Measurements from ENCODE around the gene TBC1D30.

Gene TBC1D30

GRCh38 chr12:64892561-64892960 is 68.1 kb downstream of the TBC1D30 start:
- no peaks in the 10 kb centered on the region for H3K36me3 ChIP-seq (ENCODE audit: insufficient read depth, low read length)
- H3K9me3 ChIP-seq (ENCODE audit: low read length): no peaks in the 10 kb centered on the region
- H3K4me3 ChIP-seq (ENCODE audit: low read depth in 1 of 2, low read length in 2 of 2): no peak overlapping the region
- H3K27me3 ChIP-seq (ENCODE audit: control insufficient read depth in 1 of 2, insufficient read depth in 2 of 2, low read length in 2 of 2): no peaks in the 10 kb centered on the region
- no peak overlapping the region for H3K27ac ChIP-seq (ENCODE audit: low read depth, low read length)
- no peaks in the 10 kb centered on the region for H3K4me1 ChIP-seq (ENCODE audit: insufficient read depth, low read length)
- no peak overlapping the region for H3K9ac ChIP-seq (ENCODE audit: low read length)

- Histone ChIP-seq H3K9ac (ENCODE audit: low read length) (no peak overlapping the region), H3K4me3 (ENCODE audit: low read depth in 1 of 2, low read length in 2 of 2) (no peak overlapping the region), H3K27ac (ENCODE audit: low read depth, low read length) (no peak overlapping the region), H3K27me3 (ENCODE audit: control insufficient read depth in 1 of 2, insufficient read depth in 2 of 2, low read length in 2 of 2) (no peaks in the 10 kb centered on the region), H3K9me3 (ENCODE audit: low read length) (no peaks in the 10 kb centered on the region), H3K4me1 (ENCODE audit: insufficient read depth, low read length) (no peaks in the 10 kb centered on the region), H3K36me3 (ENCODE audit: insufficient read depth, low read length) (no peaks in the 10 kb centered on the region)
Measured at GRCh38 chr12:64893961-64894360, 69.5 kb downstream of the TBC1D30 start.

- Histone ChIP-seq H3K4me3 (ENCODE audit: low read depth in 1 of 2, low read length in 2 of 2) (no peak overlapping the region), H3K4me1 (ENCODE audit: insufficient read depth, low read length) (no peaks in the 10 kb centered on the region), H3K9ac (ENCODE audit: low read length) (no peak overlapping the region), H3K27me3 (ENCODE audit: control insufficient read depth in 1 of 2, insufficient read depth in 2 of 2, low read length in 2 of 2) (no peaks in the 10 kb centered on the region), H3K9me3 (ENCODE audit: low read length) (no peaks in the 10 kb centered on the region), H3K36me3 (ENCODE audit: insufficient read depth, low read length) (no peaks in the 10 kb centered on the region), H3K27ac (ENCODE audit: low read depth, low read length) (no peak overlapping the region)
Measured at GRCh38 chr12:64894827-64895475, 70.5 kb downstream of the TBC1D30 start.

- H3K27me3 ChIP-seq (ENCODE audit: control insufficient read depth in 1 of 2, insufficient read depth in 2 of 2, low read length in 2 of 2): no peaks in the 10 kb centered on the region
- no peaks in the 10 kb centered on the region for H3K4me1 ChIP-seq (ENCODE audit: insufficient read depth, low read length)
- no peak overlapping the region for H3K4me3 ChIP-seq (ENCODE audit: low read depth in 1 of 2, low read length in 2 of 2)
- no peak overlapping the region for H3K9ac ChIP-seq (ENCODE audit: low read length)
- H3K27ac ChIP-seq (ENCODE audit: low read depth, low read length): no peak overlapping the region
- no peaks in the 10 kb centered on the region for H3K9me3 ChIP-seq (ENCODE audit: low read length)
- no peaks in the 10 kb centered on the region for H3K36me3 ChIP-seq (ENCODE audit: insufficient read depth, low read length)
Measured at GRCh38 chr12:64895526-64895925, 71.1 kb downstream of the TBC1D30 start.

GRCh38 chr12:64900540-64900939 is 76.1 kb downstream of the TBC1D30 start:
- Histone ChIP-seq H3K27me3 (ENCODE audit: control insufficient read depth in 1 of 2, insufficient read depth in 2 of 2, low read length in 2 of 2) (no peaks in the 10 kb centered on the region), H3K4me1 (ENCODE audit: insufficient read depth, low read length) (no peaks in the 10 kb centered on the region), H3K27ac (ENCODE audit: low read depth, low read length) (no peak overlapping the region), H3K9ac (ENCODE audit: low read length) (no peak overlapping the region), H3K36me3 (ENCODE audit: insufficient read depth, low read length) (no peaks in the 10 kb centered on the region), H3K4me3 (ENCODE audit: low read depth in 1 of 2, low read length in 2 of 2) (no peak overlapping the region), H3K9me3 (ENCODE audit: low read length) (no peaks in the 10 kb centered on the region)

DNA sequence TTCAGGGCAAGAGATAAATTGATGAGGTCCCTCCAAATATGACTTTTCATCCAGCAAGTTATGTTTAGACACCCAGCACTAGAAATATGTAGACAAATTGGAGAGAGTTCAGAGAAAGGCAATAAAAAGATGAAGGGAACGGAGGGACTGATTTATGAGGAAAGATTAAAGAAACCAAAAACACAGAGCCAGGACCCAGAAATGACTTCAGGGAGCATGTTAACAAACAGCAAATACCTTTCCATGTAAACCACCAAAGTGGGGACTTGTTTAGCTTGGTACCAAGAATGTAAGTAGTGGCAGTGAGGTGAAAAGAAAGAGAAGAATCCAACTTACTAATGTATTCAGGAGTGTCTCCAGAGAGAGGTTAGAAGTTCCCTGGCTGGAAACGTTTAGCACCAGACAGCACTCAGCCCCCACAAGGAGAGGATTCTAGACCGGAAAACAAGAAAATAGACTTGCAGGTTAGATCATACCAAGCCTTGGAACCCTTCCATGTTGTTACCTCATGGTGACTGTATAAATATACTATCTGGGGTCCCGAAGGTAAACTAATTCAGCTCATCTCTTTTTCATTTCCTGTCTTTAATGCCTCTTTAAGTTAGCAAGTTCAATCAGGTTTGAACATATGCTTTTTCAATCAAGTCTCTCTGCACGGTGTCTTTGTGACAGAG is 79.2 kb downstream of the TBC1D30 start:
- Histone ChIP-seq H3K4me3 (ENCODE audit: low read depth in 1 of 2, low read length in 2 of 2) (no peak overlapping the region), H3K27ac (ENCODE audit: low read depth, low read length) (no peak overlapping the region), H3K9me3 (ENCODE audit: low read length) (no peaks in the 10 kb centered on the region), H3K9ac (ENCODE audit: low read length) (no peak overlapping the region), H3K4me1 (ENCODE audit: insufficient read depth, low read length) (no peaks in the 10 kb centered on the region), H3K36me3 (ENCODE audit: insufficient read depth, low read length) (no peaks in the 10 kb centered on the region), H3K27me3 (ENCODE audit: control insufficient read depth in 1 of 2, insufficient read depth in 2 of 2, low read length in 2 of 2) (no peaks in the 10 kb centered on the region)

GRCh38 chr12:64907097-64907496 is 82.7 kb downstream of the TBC1D30 start:
- Histone ChIP-seq H3K4me3 (ENCODE audit: low read depth in 1 of 2, low read length in 2 of 2) (no peak overlapping the region), H3K36me3 (ENCODE audit: insufficient read depth, low read length) (no peaks in the 10 kb centered on the region), H3K27ac (ENCODE audit: low read depth, low read length) (no peak overlapping the region), H3K4me1 (ENCODE audit: insufficient read depth, low read length) (peaks cover 4% of the 10 kb centered on the region), H3K27me3 (ENCODE audit: control insufficient read depth in 1 of 2, insufficient read depth in 2 of 2, low read length in 2 of 2) (no peaks in the 10 kb centered on the region), H3K9ac (ENCODE audit: low read length) (no peak overlapping the region), H3K9me3 (ENCODE audit: low read length) (no peaks in the 10 kb centered on the region)

- peaks cover 12% of the 10 kb centered on the region for H3K4me1 ChIP-seq (ENCODE audit: insufficient read depth, low read length)
- H3K27ac ChIP-seq (ENCODE audit: low read depth, low read length): no peak overlapping the region
Measured at GRCh38 chr12:64909124-64909523, 84.7 kb downstream of the TBC1D30 start.

DNA sequence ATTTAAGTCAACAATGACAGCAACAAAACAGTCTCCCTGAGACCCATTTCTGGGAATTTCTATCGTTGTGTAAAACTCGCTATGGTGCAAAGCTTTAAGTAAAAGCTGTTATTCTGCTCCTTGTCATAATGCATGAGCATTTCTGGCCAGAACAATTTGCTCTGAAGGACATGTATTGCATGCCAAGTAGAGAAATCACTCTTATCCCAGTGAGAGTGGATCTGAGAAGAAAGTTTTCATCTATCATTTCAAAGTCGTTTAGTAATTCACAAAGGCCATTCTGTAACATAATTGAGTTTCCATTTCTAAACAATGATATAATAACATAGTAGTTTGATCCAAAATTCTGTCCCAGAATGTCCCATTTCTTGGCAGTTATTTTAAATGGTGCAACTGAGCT is 86.6 kb downstream of the TBC1D30 start:
- Histone ChIP-seq H3K9me3 (ENCODE audit: low read length) (no peaks in the 10 kb centered on the region), H3K4me1 (ENCODE audit: insufficient read depth, low read length) (peaks cover 12% of the 10 kb centered on the region), H3K36me3 (ENCODE audit: insufficient read depth, low read length) (no peaks in the 10 kb centered on the region), H3K27ac (ENCODE audit: low read depth, low read length) (no peak overlapping the region), H3K27me3 (ENCODE audit: control insufficient read depth in 1 of 2, insufficient read depth in 2 of 2, low read length in 2 of 2) (no peaks in the 10 kb centered on the region), H3K4me3 (ENCODE audit: low read depth in 1 of 2, low read length in 2 of 2) (no peak overlapping the region), H3K9ac (ENCODE audit: low read length) (no peak overlapping the region)

More at GRCh38 chr12:64909124-64909523, 84.7 kb downstream of the TBC1D30 start:
- no peak overlapping the region for H3K4me3 ChIP-seq (ENCODE audit: low read depth in 1 of 2, low read length in 2 of 2)
- H3K9me3 ChIP-seq (ENCODE audit: low read length): no peaks in the 10 kb centered on the region
- H3K27me3 ChIP-seq (ENCODE audit: control insufficient read depth in 1 of 2, insufficient read depth in 2 of 2, low read length in 2 of 2): no peaks in the 10 kb centered on the region
- H3K36me3 ChIP-seq (ENCODE audit: insufficient read depth, low read length): no peaks in the 10 kb centered on the region
- H3K9ac ChIP-seq (ENCODE audit: low read length): no peak overlapping the region

DNA sequence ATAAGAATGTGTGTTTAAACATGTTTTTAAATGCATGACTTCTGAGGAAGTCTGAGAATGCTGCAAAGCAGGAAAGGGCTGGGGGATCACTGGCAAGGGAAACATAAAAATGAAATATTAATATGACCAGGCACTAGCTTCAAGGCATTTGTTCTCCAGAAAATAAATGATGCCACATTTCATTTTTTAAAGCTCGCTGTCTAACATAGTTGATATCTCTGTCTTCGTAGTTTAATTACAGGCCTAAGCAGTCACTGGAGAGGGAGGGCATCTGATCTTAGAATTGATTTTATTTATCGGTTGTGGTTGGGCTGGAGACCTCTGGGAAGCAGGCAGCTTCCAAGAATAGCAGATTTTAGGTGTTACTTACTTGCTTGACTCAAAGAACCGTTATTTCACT is 87.5 kb downstream of the TBC1D30 start:
- Histone ChIP-seq H3K27me3 (ENCODE audit: control insufficient read depth in 1 of 2, insufficient read depth in 2 of 2, low read length in 2 of 2) (no peaks in the 10 kb centered on the region), H3K4me3 (ENCODE audit: low read depth in 1 of 2, low read length in 2 of 2) (no peak overlapping the region), H3K9me3 (ENCODE audit: low read length) (no peaks in the 10 kb centered on the region), H3K4me1 (ENCODE audit: insufficient read depth, low read length) (peaks cover 12% of the 10 kb centered on the region), H3K36me3 (ENCODE audit: insufficient read depth, low read length) (no peaks in the 10 kb centered on the region), H3K27ac (ENCODE audit: low read depth, low read length) (no peak overlapping the region), H3K9ac (ENCODE audit: low read length) (no peak overlapping the region)

DNA sequence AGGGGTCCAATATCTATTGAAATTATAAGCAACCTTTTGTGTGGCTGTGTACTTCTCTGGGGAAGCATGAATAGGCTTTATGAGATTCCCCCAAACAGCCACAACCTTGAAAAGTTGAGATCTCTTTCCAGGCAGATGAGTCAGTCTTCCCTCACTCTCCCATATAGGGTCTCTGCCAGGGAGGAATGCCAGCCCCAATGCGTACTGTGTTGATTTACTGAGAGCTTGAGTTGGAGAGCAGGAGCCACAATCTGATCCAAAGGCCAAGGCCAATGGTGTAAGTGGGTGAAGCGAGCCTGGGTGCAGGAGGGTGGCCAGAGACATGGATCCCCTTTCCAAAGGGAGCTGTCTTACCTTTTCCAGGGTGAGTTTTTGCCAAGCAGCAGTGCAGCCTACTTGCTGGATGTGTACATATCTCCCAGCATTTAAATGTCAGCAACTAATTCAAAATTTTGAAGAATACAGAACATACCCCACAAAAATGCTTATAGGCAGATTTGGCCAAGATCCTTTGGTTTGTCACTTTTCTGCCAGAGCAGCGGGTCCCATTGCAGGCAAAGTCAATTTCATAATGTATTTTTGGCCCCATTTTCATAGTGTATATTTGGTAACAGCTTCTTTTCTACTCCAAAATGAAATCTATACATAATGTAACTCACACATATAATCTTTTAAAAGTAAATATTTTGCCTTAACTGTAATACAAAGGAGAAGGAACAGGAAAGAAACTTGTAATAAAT is 88.2 kb downstream of the TBC1D30 start:
- H3K9me3 ChIP-seq (ENCODE audit: low read length): no peaks in the 10 kb centered on the region
- H3K36me3 ChIP-seq (ENCODE audit: insufficient read depth, low read length): no peaks in the 10 kb centered on the region
- no peak overlapping the region for H3K4me3 ChIP-seq (ENCODE audit: low read depth in 1 of 2, low read length in 2 of 2)
- H3K4me1 ChIP-seq (ENCODE audit: insufficient read depth, low read length): peaks cover 12% of the 10 kb centered on the region
- H3K9ac ChIP-seq (ENCODE audit: low read length): no peak overlapping the region
- H3K27ac ChIP-seq (ENCODE audit: low read depth, low read length): no peak overlapping the region
- H3K27me3 ChIP-seq (ENCODE audit: control insufficient read depth in 1 of 2, insufficient read depth in 2 of 2, low read length in 2 of 2): no peaks in the 10 kb centered on the region

All from muscle layer of colon (tissue), 2 donors.